HCT116 (cell line): ENCODE data around the gene RSRC1. TPM values are rescaled to one million over a fixed set of nuclear protein-coding genes. Genes with fewer than 3 reads are reported as not detected.

Experiments
- ATAC-seq: fragments of 200-7000 bp; cut with Tn5 transposase; 2 replicates; pipeline ENCODE4 v1.9.1; 2020; ENCODE audit warnings: mild to moderate bottlenecking, moderate library complexity
- BruUV-seq: library from RNA; stranded (reverse); fragments of 400-500 nt; replicated peaks from 2 replicates; lab custom pipeline; 2021; lab: Mats Ljungman, UMichigan
- CTCF ChIA-PET: fragments of 300-600 bp; sonication (Branson Sonifier 250); formaldehyde crosslinking; loops from one replicate; lab custom pipeline; 2021; ENCODE audit warnings: antibody characterized with exemption; lab: Charles Lee
- POLR2A ChIA-PET: fragments of 300-600, 350-600 bp; sonication (Branson Sonifier 250); formaldehyde crosslinking; loops from one replicate; lab custom pipeline; 2021; ENCODE audit warnings: antibody characterized with exemption; lab: Charles Lee
- RAD21 ChIA-PET, 2 experiments: fragments of 300-600 bp; sonication (Branson Sonifier 250); formaldehyde crosslinking; loops; one replicate each; lab custom pipeline; 2023; ENCODE audit warnings: low total read pairs in 2 of 2; ENCODE audit not compliant: uncharacterized antibody in 2 of 2, unreplicated experiment in 2 of 2, low non-redundant PET in 1 of 2; lab: Charles Lee
- DNase-seq: peaks from one replicate; pipeline ENCODE4 v3.0.0-alpha.2; 2010; ENCODE audit warnings: low read depth, low spot score
- H2AFZ ChIP-seq: fragments of 200-600 bp; shearing (Covaris generic), sonication (generic); 2 replicates; pipeline ENCODE4 v1.6.1; 2017; ENCODE audit warnings: low read depth, mixed run types, mixed read lengths, antibody characterized with exemption, low read length; ENCODE audit not compliant: poor library complexity, severe bottlenecking
- H3K27ac ChIP-seq: 2 replicates; pipeline ENCODE4 v1.5.1; 2012; ENCODE audit warnings: low read depth, low read length
- H3K27me3 ChIP-seq: fragments of 200-600 bp; sonication (generic); 2 replicates; pipeline ENCODE4 v1.6.1; 2016; ENCODE audit warnings: mixed run types, low read length, mixed read lengths; ENCODE audit not compliant: insufficient read depth
- H3K36me3 ChIP-seq, 2 experiments: fragments of 200-500 bp in 1 of 2; fragments of 200-600 bp in 1 of 2; sonication (Bioruptor generic) in 1 of 2; sonication (generic) in 1 of 2; 2 replicates each; pipeline versions ENCODE4 v1.5.1 to v1.6.1; 2014 to 2016; ENCODE audit warnings: low read length in 2 of 2, inconsistent platforms in 1 of 2, mixed read lengths in 1 of 2, mixed run types in 1 of 2; ENCODE audit not compliant: insufficient read depth in 2 of 2, control insufficient read depth in 1 of 2
- H3K4me1 ChIP-seq, 2 experiments: fragments of 200-600 bp in 1 of 2; sonication (generic) in 1 of 2; 2 replicates each; pipeline versions ENCODE4 v1.5.1 to v1.6.1; 2012 to 2017; ENCODE audit warnings: low read length in 2 of 2, inconsistent platforms in 1 of 2, mild to moderate bottlenecking in 1 of 2, mixed read lengths in 1 of 2, mixed run types in 1 of 2, moderate library complexity in 1 of 2; ENCODE audit not compliant: insufficient read depth in 2 of 2, control insufficient read depth in 1 of 2
- H3K4me2 ChIP-seq: fragments of 200-600 bp; sonication (generic); 2 replicates; pipeline ENCODE4 v1.6.1; 2017; ENCODE audit warnings: mixed run types, low read length, mixed read lengths
- H3K4me3 ChIP-seq, 2 experiments: fragments of 200-600 bp in 1 of 2; sonication (generic) in 1 of 2; replicated peaks in 1 of 2; 2 replicates each; pipeline ENCODE4 v1.5.1; 2011 to 2016; ENCODE audit warnings: low read length in 2 of 2, control low read depth in 1 of 2, low read depth in 1 of 2, mild to moderate bottlenecking in 1 of 2, mixed read lengths in 1 of 2, mixed run types in 1 of 2
- H3K79me2 ChIP-seq: fragments of 200-600 bp; sonication (generic); 2 replicates; pipeline ENCODE4 v1.6.1; 2017; ENCODE audit warnings: mild to moderate bottlenecking, mixed run types, low read length, moderate library complexity, mixed read lengths; ENCODE audit not compliant: insufficient read depth
- H3K9ac ChIP-seq: fragments of 200-600 bp; sonication (generic); 2 replicates; pipeline ENCODE4 v1.6.1; 2016; ENCODE audit warnings: low read length, mixed read lengths
- H3K9me2 ChIP-seq: fragments of 200-600 bp; sonication (generic), shearing (Covaris generic); 2 replicates; pipeline ENCODE4 v1.6.1; 2017; ENCODE audit warnings: mixed run types, mild to moderate bottlenecking, moderate library complexity; ENCODE audit not compliant: insufficient read depth
- H3K9me3 ChIP-seq, 2 experiments: fragments of 200-500 bp in 1 of 2; fragments of 200-600 bp in 1 of 2; sonication (Bioruptor generic) in 1 of 2; sonication (generic) in 1 of 2; 2 replicates each; pipeline ENCODE4 v1.6.1; 2014 to 2017; ENCODE audit warnings: low read length in 2 of 2, mixed read lengths in 2 of 2, inconsistent platforms in 1 of 2, low read depth in 1 of 2, mild to moderate bottlenecking in 1 of 2, mixed run types in 1 of 2, moderate library complexity in 1 of 2; ENCODE audit not compliant: control insufficient read depth in 1 of 2, insufficient read depth in 1 of 2
- H4K20me1 ChIP-seq: fragments of 200-600 bp; sonication (generic), shearing (Covaris generic); 2 replicates; pipeline ENCODE4 v1.6.1; 2017; ENCODE audit warnings: mixed run types, mild to moderate bottlenecking, moderate library complexity; ENCODE audit not compliant: insufficient read depth
- EGR1 ChIP-seq: IDR thresholded peaks from 2 replicates; pipeline ENCODE4 v1.6.1; 2012; ENCODE audit warnings: low read depth
- SRF ChIP-seq: IDR thresholded peaks from 2 replicates; pipeline ENCODE4 v1.6.1; 2012; ENCODE audit warnings: low read depth
- intact Hi-C: fragments of 100-400 bp; cut with micrococcal nuclease; formaldehyde crosslinking; loops from 2 replicates; pipeline ENCODE4 v1.10.0; 2022
- total RNA-seq: library from RNA; stranded (reverse); gene quantifications from one replicate; pipeline ENCODE4 v1.2.1, GENCODE V29; 2021; ENCODE audit not compliant: unreplicated experiment

Gene RSRC1
- total RNA-seq, 1 experiment from 2014 or later, result 37.1 TPM

DNA sequence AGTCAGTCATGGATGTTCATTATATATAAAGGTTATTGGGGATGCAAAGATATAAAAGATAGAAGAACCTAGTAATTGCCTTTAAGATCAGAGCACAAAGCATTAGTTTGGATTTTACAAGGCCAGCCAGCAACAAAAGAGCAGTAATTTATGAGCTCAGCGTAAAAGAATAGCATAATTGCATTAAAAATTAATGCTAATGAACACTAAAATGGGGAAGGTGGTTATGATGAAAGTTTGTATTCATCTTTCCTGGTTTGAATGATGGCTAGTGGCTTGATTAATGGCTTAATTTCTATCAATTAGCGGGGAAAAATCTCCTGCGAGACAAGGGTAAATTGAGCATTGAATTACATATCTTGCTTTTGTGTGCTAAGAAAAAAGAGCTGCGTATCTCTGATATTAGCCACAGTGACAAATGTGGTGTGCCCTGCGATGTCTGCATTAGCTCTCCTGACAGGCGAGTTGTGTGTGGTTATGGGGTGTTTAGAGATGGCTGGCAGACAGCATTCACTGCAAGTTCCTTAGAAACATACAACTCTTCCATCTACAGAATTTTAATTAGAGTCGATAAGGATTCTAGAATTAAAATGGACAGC lies 418.3 kb downstream of the RSRC1 start:
- no peak overlapping the region for H3K4me3 ChIP-seq
- no peak for ATAC-seq
- no peaks in the 10 kb centered on the region for H4K20me1 ChIP-seq
- H2AFZ ChIP-seq, result no peak overlapping the region
- H3K27me3 ChIP-seq, result no peaks in the 10 kb centered on the region
- no peaks in the 10 kb centered on the region for H3K9me3 ChIP-seq
- no peaks in the 10 kb centered on the region for H3K36me3 ChIP-seq
- H3K79me2 ChIP-seq, result no peaks in the 10 kb centered on the region
- no peak overlapping the region for H3K27ac ChIP-seq
- no peaks in the 10 kb centered on the region for H3K9me2 ChIP-seq
- no peak for DNase-seq
- no TSS peak for BruUV-seq
- CTCF ChIA-PET, result interaction anchor here (1.0 kb wide), 1 partner anchor 773 kb away, joined by 4 read pairs; no protein-coding TSS in a partner anchor
- no peak for TF ChIP-seq EGR1
- TF ChIP-seq, all 23 proteins: peak for 0
- intact Hi-C loops, result no loop called here
- POLR2A ChIA-PET, result no interaction called here
- RAD21 ChIA-PET, result no interaction called here
- no peak overlapping the region for H3K9ac ChIP-seq
- H3K4me1 ChIP-seq, result no peaks in the 10 kb centered on the region
- H3K4me2 ChIP-seq, result no peak overlapping the region

DNA sequence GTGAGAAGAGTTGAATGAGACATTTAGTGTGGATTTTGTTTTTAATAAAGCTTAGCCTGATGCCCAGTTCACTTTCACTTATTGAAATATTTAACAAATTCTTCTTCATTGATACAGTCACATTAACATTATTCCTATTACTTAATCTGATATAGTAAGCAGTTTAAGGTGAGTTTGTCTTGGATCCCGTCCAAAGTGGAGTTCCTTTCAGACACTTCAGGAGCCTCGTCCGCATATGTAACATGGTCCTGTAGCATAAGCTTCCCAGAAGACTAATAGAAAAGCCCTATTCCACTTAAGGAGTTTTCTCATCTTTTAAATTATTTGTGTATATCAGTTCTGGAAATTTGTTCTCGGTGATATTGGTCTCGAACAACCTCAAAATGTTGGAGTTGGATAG lies 421.4 kb downstream of the RSRC1 start:
- ATAC-seq, result no peak
- no peak overlapping the region for H3K9ac ChIP-seq
- H3K9me3 ChIP-seq, result no peaks in the 10 kb centered on the region
- intact Hi-C loops, result loop anchor here (10.0 kb wide), 1 partner anchor 777 kb away; no protein-coding TSS in a partner anchor
- no peaks in the 10 kb centered on the region for H3K4me1 ChIP-seq
- ChIA-PET POLR2A (interaction anchor here (0.9 kb wide), 1 partner anchor 421 kb away, joined by 4 read pairs; the partner anchor contains the start of gene RSRC1), RAD21 (interaction anchor here (0.9 to 1.1 kb wide), 3 partner anchors 747 to 999 kb away, joined by 3 to 5 read pairs (median 3); no protein-coding TSS in a partner anchor), CTCF (interaction anchor here (0.7 to 1.9 kb wide), 14 partner anchors 9 to 1004 kb away, joined by 3 to 24 read pairs (median 4); no protein-coding TSS in a partner anchor)
- no peaks in the 10 kb centered on the region for H4K20me1 ChIP-seq
- no peak overlapping the region for H3K4me2 ChIP-seq
- H3K36me3 ChIP-seq, result no peaks in the 10 kb centered on the region
- no peak overlapping the region for H3K4me3 ChIP-seq
- H3K79me2 ChIP-seq, result no peaks in the 10 kb centered on the region
- no TSS peak for BruUV-seq
- no peak overlapping the region for H3K27ac ChIP-seq
- H2AFZ ChIP-seq, result no peak overlapping the region
- H3K9me2 ChIP-seq, result no peaks in the 10 kb centered on the region
- no peak for TF ChIP-seq SRF
- H3K27me3 ChIP-seq, result no peaks in the 10 kb centered on the region
- no peak for DNase-seq
